ENCODE results near the gene EDARADD. TPM values are rescaled to one million over a fixed set of nuclear protein-coding genes. Genes with fewer than 3 reads are reported as not detected.
A peak's percentile ranks its signal among the peaks of the same experiment; 100 is the strongest.

EDARADD gene
- polyA plus RNA-seq, 1 donor (not counting 4 experiments of a cell fraction or from before 2014, with no cell fraction given) = 12.3 TPM

DNA sequence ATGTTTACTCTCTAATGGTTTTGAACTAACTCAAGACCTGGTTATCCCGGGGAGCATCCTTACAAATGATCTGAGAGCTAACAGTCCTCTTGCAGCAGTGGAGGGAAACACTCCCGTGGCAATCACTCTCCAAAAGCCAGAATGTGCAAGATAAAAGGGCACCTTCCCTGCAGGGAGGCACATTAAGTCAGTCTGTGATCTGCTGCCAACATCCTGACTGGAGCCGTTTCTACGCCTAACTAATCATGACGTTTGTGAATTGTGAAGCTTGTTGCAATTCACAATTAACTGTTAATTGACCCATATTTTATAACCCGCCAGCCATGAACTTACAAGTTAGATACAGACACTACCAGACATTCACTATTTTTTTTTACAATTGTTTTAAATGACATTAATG is 77.6 kb downstream of the EDARADD start:
- DNase-seq (ENCODE audit: low read depth, low spot score) = no peak
- Histone ChIP-seq H3K4me1 (ENCODE audit: control insufficient read depth, extremely low read depth, insufficient read depth, low read length) (peaks cover 9% of the 10 kb centered on the region), H4K20me1 (ENCODE audit: control insufficient read depth, extremely low read depth, insufficient read depth, low read length) (no peaks in the 10 kb centered on the region), H3K27me3 (ENCODE audit: control insufficient read depth, extremely low read depth, insufficient read depth, low read length) (no peaks in the 10 kb centered on the region), H3K9me1 (ENCODE audit: control insufficient read depth, extremely low read depth, insufficient read depth, low read length) (no peaks in the 10 kb centered on the region), H2AFZ (ENCODE audit: control insufficient read depth, low read length) (no peak overlapping the region), H3K4me3 (ENCODE audit: control insufficient read depth in 2 of 3, extremely low read depth in 1 of 3, insufficient read depth in 2 of 3, low read depth in 1 of 3, low read length in 3 of 3) (no peak overlapping the region), H3K4me2 (ENCODE audit: control insufficient read depth, extremely low read depth, insufficient read depth, low read depth, low read length) (no peak overlapping the region), H3K9me3 (ENCODE audit: control insufficient read depth, low read depth, low read length) (no peaks in the 10 kb centered on the region), H3K36me3 (ENCODE audit: control insufficient read depth in 2 of 2, extremely low read depth in 1 of 2, insufficient read depth in 2 of 2, low read length in 2 of 2) (no peaks in the 10 kb centered on the region), H3K9ac (ENCODE audit: control insufficient read depth, extremely low read depth, insufficient read depth, low read length) (no peak overlapping the region), H3K79me2 (ENCODE audit: control insufficient read depth, insufficient read depth, low read length) (no peaks in the 10 kb centered on the region), H3K27ac (ENCODE audit: control insufficient read depth, insufficient read depth, low read length) (no peak overlapping the region)
- peak; percentile 74 for FAIRE-seq
- no peak for TF ChIP-seq EZH2 (IDR thresholded peaks at IDR 0.05; ENCODE audit: low read length)
- dilution Hi-C loops (cut with MboI; ENCODE audit: extremely low pct_ligation_motif_present, low sequenced_read_pairs) = no loop called here

DNA sequence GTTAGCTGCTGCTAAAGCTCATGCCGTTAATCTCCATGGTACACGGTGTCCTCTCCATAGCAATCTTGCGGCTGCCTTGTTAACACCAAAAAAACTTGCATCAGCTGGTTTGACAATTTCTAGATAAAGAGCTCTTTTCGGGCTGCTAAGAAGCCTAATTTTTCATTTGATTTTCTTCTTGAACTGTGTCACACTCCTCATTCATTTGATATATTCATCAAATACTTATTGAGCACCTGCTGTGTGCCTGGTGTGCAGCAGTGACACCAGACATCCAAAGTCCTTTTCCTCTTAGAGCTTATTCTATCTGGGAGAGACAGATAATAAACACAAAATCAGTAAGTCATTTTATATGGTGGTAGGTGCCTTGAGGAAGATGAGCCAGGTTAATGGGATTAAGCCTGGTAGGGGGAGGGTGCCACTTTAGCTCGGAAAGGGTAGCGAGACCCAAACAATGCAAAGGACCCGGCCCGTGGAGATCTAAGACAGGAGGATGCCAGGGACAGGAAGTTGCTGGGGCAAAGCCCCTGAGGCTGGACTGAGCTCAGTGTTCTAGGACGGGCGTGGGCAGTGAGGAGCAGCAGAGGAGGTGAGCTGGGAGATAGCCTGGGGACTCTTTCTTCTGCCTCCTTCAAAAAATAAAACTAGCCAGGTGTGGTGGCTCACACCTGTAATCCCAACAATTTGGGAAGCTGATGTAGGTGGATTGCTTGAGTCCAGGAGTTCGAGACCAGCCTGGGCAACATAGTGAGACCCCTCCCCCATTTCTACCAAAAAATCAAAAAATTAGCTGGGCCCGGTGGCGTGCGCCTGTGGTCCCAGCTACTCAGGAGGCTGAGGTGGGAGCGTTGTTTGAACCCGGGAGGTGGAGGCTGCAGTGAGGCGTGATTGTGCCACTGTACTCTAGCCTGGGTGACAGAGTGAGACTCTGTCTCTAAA is 79.0 kb downstream of the EDARADD start:
- TF ChIP-seq EZH2 (IDR thresholded peaks at IDR 0.05; ENCODE audit: low read length) = no peak
- H3K27me3 ChIP-seq (ENCODE audit: control insufficient read depth, extremely low read depth, insufficient read depth, low read length) = no peaks in the 10 kb centered on the region
- H3K4me1 ChIP-seq (ENCODE audit: control insufficient read depth, extremely low read depth, insufficient read depth, low read length) = peaks cover 4% of the 10 kb centered on the region
- no peaks in the 10 kb centered on the region for H4K20me1 ChIP-seq (ENCODE audit: control insufficient read depth, extremely low read depth, insufficient read depth, low read length)
- FAIRE-seq = no peak
- no peaks in the 10 kb centered on the region for H3K36me3 ChIP-seq (ENCODE audit: control insufficient read depth in 2 of 2, extremely low read depth in 1 of 2, insufficient read depth in 2 of 2, low read length in 2 of 2)
- no peak overlapping the region for H3K9ac ChIP-seq (ENCODE audit: control insufficient read depth, extremely low read depth, insufficient read depth, low read length)
- no peak overlapping the region for H3K27ac ChIP-seq (ENCODE audit: control insufficient read depth, insufficient read depth, low read length)
- no peak overlapping the region for H3K4me3 ChIP-seq (ENCODE audit: control insufficient read depth in 2 of 3, extremely low read depth in 1 of 3, insufficient read depth in 2 of 3, low read depth in 1 of 3, low read length in 3 of 3)
- dilution Hi-C loops (cut with MboI; ENCODE audit: extremely low pct_ligation_motif_present, low sequenced_read_pairs) = no loop called here
- no peak overlapping the region for H3K4me2 ChIP-seq (ENCODE audit: control insufficient read depth, extremely low read depth, insufficient read depth, low read depth, low read length)
- no peaks in the 10 kb centered on the region for H3K79me2 ChIP-seq (ENCODE audit: control insufficient read depth, insufficient read depth, low read length)
- no peak overlapping the region for H2AFZ ChIP-seq (ENCODE audit: control insufficient read depth, low read length)
- no peaks in the 10 kb centered on the region for H3K9me3 ChIP-seq (ENCODE audit: control insufficient read depth, low read depth, low read length)
- H3K9me1 ChIP-seq (ENCODE audit: control insufficient read depth, extremely low read depth, insufficient read depth, low read length) = no peaks in the 10 kb centered on the region
- no peak for DNase-seq (ENCODE audit: low read depth, low spot score)

DNA sequence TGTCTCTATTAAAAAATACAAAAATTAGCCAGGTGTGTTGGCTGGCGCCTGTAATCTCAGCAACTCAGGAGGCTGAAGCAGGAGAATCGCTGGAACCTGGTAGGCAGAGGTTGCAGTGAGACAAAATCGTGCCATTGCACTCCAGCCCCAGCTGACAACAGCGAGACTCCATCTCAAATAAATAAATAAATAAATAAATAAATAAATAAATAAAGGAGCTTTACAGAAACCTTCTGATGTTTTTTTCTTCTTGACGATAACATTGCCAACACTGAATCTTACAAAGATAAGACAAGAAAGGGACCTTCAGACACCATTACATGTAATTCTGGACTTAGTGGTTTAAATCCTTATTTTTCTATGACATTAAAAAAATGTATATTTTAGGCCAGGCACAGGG is 81.9 kb downstream of the EDARADD start:
- Histone ChIP-seq H3K9me3 (ENCODE audit: control insufficient read depth, low read depth, low read length) (no peaks in the 10 kb centered on the region), H3K9ac (ENCODE audit: control insufficient read depth, extremely low read depth, insufficient read depth, low read length) (no peak overlapping the region), H3K4me1 (ENCODE audit: control insufficient read depth, extremely low read depth, insufficient read depth, low read length) (peaks cover 4% of the 10 kb centered on the region), H3K79me2 (ENCODE audit: control insufficient read depth, insufficient read depth, low read length) (no peaks in the 10 kb centered on the region), H3K27ac (ENCODE audit: control insufficient read depth, insufficient read depth, low read length) (no peak overlapping the region), H3K4me3 (ENCODE audit: control insufficient read depth in 2 of 3, extremely low read depth in 1 of 3, insufficient read depth in 2 of 3, low read depth in 1 of 3, low read length in 3 of 3) (no peak overlapping the region), H3K36me3 (ENCODE audit: control insufficient read depth in 2 of 2, extremely low read depth in 1 of 2, insufficient read depth in 2 of 2, low read length in 2 of 2) (no peaks in the 10 kb centered on the region), H3K9me1 (ENCODE audit: control insufficient read depth, extremely low read depth, insufficient read depth, low read length) (no peaks in the 10 kb centered on the region), H4K20me1 (ENCODE audit: control insufficient read depth, extremely low read depth, insufficient read depth, low read length) (no peaks in the 10 kb centered on the region), H3K27me3 (ENCODE audit: control insufficient read depth, extremely low read depth, insufficient read depth, low read length) (no peaks in the 10 kb centered on the region), H2AFZ (ENCODE audit: control insufficient read depth, low read length) (no peak overlapping the region), H3K4me2 (ENCODE audit: control insufficient read depth, extremely low read depth, insufficient read depth, low read depth, low read length) (no peak overlapping the region)
- TF ChIP-seq, protein P1, sequence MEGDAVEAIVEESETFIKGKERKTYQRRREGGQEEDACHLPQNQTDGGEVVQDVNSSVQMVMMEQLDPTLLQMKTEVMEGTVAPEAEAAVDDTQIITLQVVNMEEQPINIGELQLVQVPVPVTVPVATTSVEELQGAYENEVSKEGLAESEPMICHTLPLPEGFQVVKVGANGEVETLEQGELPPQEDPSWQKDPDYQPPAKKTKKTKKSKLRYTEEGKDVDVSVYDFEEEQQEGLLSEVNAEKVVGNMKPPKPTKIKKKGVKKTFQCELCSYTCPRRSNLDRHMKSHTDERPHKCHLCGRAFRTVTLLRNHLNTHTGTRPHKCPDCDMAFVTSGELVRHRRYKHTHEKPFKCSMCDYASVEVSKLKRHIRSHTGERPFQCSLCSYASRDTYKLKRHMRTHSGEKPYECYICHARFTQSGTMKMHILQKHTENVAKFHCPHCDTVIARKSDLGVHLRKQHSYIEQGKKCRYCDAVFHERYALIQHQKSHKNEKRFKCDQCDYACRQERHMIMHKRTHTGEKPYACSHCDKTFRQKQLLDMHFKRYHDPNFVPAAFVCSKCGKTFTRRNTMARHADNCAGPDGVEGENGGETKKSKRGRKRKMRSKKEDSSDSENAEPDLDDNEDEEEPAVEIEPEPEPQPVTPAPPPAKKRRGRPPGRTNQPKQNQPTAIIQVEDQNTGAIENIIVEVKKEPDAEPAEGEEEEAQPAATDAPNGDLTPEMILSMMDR (optimal IDR thresholded peaks at IDR 0.05 in 1 of 3, IDR thresholded peaks at IDR 0.05 in 1 of 3, conservative IDR thresholded peaks at IDR 0.05 in 1 of 3; ENCODE audit: extremely low read depth in 1 of 3, insufficient read depth in 2 of 3, low read length in 3 of 3) = no peak
- TF ChIP-seq EZH2 (IDR thresholded peaks at IDR 0.05; ENCODE audit: low read length) = no peak
- FAIRE-seq = no peak
- dilution Hi-C loops (cut with MboI; ENCODE audit: extremely low pct_ligation_motif_present, low sequenced_read_pairs) = no loop called here
- no peak for DNase-seq (ENCODE audit: low read depth, low spot score)

Data from keratinocyte (primary cell).